ENCODE results near the gene SH3BGR. TPM values are rescaled to one million over a fixed set of nuclear protein-coding genes. Genes with fewer than 3 reads are reported as not detected.

Gene SH3BGR
- total RNA-seq, 1 experiment from 2014 or later: 3.2 TPM

DNA sequence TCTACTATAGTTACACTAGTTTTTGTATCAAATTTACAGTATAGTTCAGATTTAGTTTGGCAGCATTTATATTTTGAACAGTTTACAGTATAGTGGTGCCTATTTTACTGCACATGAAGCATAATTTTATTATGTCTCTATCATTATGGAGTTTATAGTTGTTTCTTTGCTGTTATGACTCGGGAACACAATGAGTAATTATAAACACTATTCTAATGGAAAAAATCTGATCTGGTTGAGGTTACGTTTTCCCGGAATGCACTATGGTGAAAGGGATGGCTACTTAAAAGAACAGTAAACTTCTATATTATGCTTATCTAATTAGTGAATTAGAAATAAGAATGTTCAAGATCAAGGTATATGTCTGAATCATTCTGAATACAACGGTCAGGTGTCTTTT lies 16.8 kb upstream of the SH3BGR start:
- no peaks in the 10 kb centered on the region for H3K9me3 Mint-ChIP-seq (ENCODE audit: low read depth, unreplicated experiment)
- BruUV-seq (replicated peaks): no TSS peak
- DNase-seq: no peak
- CTCF ChIA-PET: no interaction called here
- H3K27ac Mint-ChIP-seq (ENCODE audit: unreplicated experiment): no peak overlapping the region
- intact Hi-C loops (cut with micrococcal nuclease; ENCODE audit: unreplicated experiment): no loop called here
- TF ChIP-seq, protein P1, sequence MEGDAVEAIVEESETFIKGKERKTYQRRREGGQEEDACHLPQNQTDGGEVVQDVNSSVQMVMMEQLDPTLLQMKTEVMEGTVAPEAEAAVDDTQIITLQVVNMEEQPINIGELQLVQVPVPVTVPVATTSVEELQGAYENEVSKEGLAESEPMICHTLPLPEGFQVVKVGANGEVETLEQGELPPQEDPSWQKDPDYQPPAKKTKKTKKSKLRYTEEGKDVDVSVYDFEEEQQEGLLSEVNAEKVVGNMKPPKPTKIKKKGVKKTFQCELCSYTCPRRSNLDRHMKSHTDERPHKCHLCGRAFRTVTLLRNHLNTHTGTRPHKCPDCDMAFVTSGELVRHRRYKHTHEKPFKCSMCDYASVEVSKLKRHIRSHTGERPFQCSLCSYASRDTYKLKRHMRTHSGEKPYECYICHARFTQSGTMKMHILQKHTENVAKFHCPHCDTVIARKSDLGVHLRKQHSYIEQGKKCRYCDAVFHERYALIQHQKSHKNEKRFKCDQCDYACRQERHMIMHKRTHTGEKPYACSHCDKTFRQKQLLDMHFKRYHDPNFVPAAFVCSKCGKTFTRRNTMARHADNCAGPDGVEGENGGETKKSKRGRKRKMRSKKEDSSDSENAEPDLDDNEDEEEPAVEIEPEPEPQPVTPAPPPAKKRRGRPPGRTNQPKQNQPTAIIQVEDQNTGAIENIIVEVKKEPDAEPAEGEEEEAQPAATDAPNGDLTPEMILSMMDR (IDR thresholded peaks at IDR 0.05; ENCODE audit: unreplicated experiment): no peak
- H3K4me1 Mint-ChIP-seq (ENCODE audit: low read depth, unreplicated experiment): no peaks in the 10 kb centered on the region
- no peak overlapping the region for H3K4me3 Mint-ChIP-seq (ENCODE audit: low read depth, unreplicated experiment)
- H3K27me3 Mint-ChIP-seq (ENCODE audit: unreplicated experiment): no peaks in the 10 kb centered on the region
- no peaks in the 10 kb centered on the region for H3K36me3 Mint-ChIP-seq (ENCODE audit: insufficient read depth, unreplicated experiment)

DNA sequence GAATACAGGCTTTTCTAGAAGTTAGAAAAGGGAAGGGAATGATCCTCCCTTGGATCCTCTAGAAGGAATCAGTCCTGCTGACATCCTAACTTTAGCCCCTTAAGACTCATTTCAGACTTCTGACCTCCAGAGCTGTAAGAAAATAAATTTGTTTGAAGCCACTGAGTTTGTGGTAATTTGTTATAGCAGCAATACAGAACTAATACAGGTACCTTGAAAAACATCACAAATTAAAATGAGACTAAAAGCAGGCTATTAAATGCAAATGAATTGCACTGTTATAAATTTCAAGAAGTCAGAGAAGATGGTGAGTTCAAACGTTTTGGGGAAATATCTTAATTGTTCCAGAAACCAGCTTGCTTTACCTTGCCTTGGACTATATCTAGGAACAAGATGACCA lies 12.5 kb upstream of the SH3BGR start:
- Mint-ChIP-seq H3K27ac (ENCODE audit: unreplicated experiment) (no peak overlapping the region), H3K27me3 (ENCODE audit: unreplicated experiment) (no peaks in the 10 kb centered on the region), H3K36me3 (ENCODE audit: insufficient read depth, unreplicated experiment) (no peaks in the 10 kb centered on the region), H3K4me1 (ENCODE audit: low read depth, unreplicated experiment) (peaks cover 1% of the 10 kb centered on the region), H3K9me3 (ENCODE audit: low read depth, unreplicated experiment) (no peaks in the 10 kb centered on the region), H3K4me3 (ENCODE audit: low read depth, unreplicated experiment) (no peak overlapping the region)
- TF ChIP-seq, protein P1 (IDR thresholded peaks at IDR 0.05; ENCODE audit: unreplicated experiment): no peak
- no TSS peak for BruUV-seq (replicated peaks)
- CTCF ChIA-PET: no interaction called here
- no peak for DNase-seq
- intact Hi-C loops (cut with micrococcal nuclease; ENCODE audit: unreplicated experiment): no loop called here

DNA sequence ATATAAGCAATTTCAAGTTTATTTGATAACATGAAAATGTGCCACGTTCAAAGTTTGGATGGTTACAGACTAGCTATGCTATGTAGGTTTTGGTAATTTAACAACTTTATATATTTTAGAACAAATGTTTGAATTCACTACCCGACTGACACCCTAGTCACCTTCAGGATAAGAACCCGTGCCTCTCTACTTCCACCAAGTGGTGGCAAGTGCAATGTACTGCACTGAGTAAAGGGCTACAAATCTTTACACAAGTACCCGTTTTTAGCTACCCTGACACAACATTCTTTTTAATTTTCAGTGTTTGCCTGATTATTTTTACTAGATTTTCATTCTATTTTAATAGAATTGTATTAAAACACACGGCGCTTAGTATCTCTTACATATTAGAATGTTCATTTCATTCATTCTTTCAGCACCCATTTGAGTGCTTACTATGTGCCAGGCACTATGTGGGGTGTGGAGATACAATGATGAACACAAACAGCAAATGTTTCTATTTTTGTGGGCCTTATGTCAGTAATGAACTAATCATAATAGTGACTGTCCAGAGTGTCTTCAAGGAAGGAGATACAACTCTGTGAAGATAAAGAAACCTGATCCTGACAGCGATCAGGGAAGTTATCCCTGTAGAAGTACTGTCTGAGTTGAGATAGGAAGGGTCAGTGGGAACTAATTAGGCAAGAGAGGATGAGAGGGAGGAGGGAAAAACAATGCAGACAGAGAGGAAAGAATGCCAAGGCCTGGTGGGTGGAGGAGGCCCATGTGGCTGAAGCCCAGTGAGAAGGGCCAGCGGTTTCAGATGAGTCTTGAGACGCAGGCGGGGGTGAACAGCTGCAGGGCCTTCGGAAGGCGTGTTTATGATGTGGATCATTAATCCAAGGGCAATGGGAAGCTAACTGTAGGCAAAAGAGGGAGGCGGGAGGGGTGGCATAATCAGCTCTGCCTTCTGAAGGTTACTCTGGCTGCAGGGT lies 10.0 kb upstream of the SH3BGR start:
- peaks cover 9% of the 10 kb centered on the region for H3K4me1 Mint-ChIP-seq (ENCODE audit: low read depth, unreplicated experiment)
- intact Hi-C loops (cut with micrococcal nuclease; ENCODE audit: unreplicated experiment): no loop called here

GRCh38 chr21:39444421-39445180 lies 7.2 kb upstream of the SH3BGR start:
- Mint-ChIP-seq H3K36me3 (ENCODE audit: insufficient read depth, unreplicated experiment) (peaks cover 19% of the 10 kb centered on the region), H3K4me3 (ENCODE audit: low read depth, unreplicated experiment) (peak overlapping the region; percentile 82), H3K27me3 (ENCODE audit: unreplicated experiment) (no peaks in the 10 kb centered on the region), H3K4me1 (ENCODE audit: low read depth, unreplicated experiment) (peaks cover 9% of the 10 kb centered on the region), H3K9me3 (ENCODE audit: low read depth, unreplicated experiment) (no peaks in the 10 kb centered on the region), H3K27ac (ENCODE audit: unreplicated experiment) (peak overlapping the region; percentile 87)
- intact Hi-C loops (cut with micrococcal nuclease; ENCODE audit: unreplicated experiment): no loop called here
- CTCF ChIA-PET: interaction anchor here (0.5 to 0.7 kb wide), 2 partner anchors 188 to 423 kb away, joined by 3 to 4 read pairs; partner anchors contain the start of gene PCP4
- TF ChIP-seq, protein P1 (IDR thresholded peaks at IDR 0.05; ENCODE audit: unreplicated experiment): no peak
- BruUV-seq (replicated peaks): no TSS peak
- DNase-seq: no peak

More for the DNA sequence above, 10.0 kb upstream of the SH3BGR start:
- H3K27ac Mint-ChIP-seq (ENCODE audit: unreplicated experiment): no peak overlapping the region
- peaks cover 19% of the 10 kb centered on the region for H3K36me3 Mint-ChIP-seq (ENCODE audit: insufficient read depth, unreplicated experiment)
- no peaks in the 10 kb centered on the region for H3K27me3 Mint-ChIP-seq (ENCODE audit: unreplicated experiment)
- no peaks in the 10 kb centered on the region for H3K9me3 Mint-ChIP-seq (ENCODE audit: low read depth, unreplicated experiment)
- TF ChIP-seq, protein P1 (IDR thresholded peaks at IDR 0.05; ENCODE audit: unreplicated experiment): peak; percentile 36
- no peak overlapping the region for H3K4me3 Mint-ChIP-seq (ENCODE audit: low read depth, unreplicated experiment)
- DNase-seq: peak; percentile 41
- no TSS peak for BruUV-seq (replicated peaks)
- CTCF ChIA-PET: interaction anchor here (0.7 to 1.3 kb wide), 5 partner anchors 48 to 126 kb away, joined by 3 read pairs; no protein-coding TSS in a partner anchor
